Neural crest cell (in vitro differentiated cells): ENCODE results near the gene NELL2. TPM values are rescaled to one million over a fixed set of nuclear protein-coding genes. Genes with fewer than 3 reads are reported as not detected.
"Not testable (repeated sequence)": the region's sequence is repeated elsewhere in the genome, so short reads cannot be mapped to it uniquely, and the experiment has no call there.

Experiments
- DNase-seq: peaks from one replicate; pipeline ENCODE4 v3.0.0; 2021; ENCODE audit warnings: low read depth, mixed read lengths, low spot score
- H3K27ac Mint-ChIP-seq: one replicate; pipeline ENCODE4 v1.8.0; 2021; ENCODE audit warnings: mild to moderate bottlenecking, mixed read lengths; ENCODE audit not compliant: unreplicated experiment
- H3K27me3 Mint-ChIP-seq: 2 replicates; pipeline ENCODE4 v1.8.0; 2021; ENCODE audit warnings: low read depth, mild to moderate bottlenecking, mixed read lengths
- H3K36me3 Mint-ChIP-seq: 2 replicates; pipeline ENCODE4 v1.8.0; 2021; ENCODE audit warnings: low read depth, mild to moderate bottlenecking, mixed read lengths
- H3K4me1 Mint-ChIP-seq: 2 replicates; pipeline ENCODE4 v1.8.0; 2021; ENCODE audit warnings: mixed read lengths
- H3K4me3 Mint-ChIP-seq: one replicate; pipeline ENCODE4 v1.8.0; 2021; ENCODE audit warnings: mild to moderate bottlenecking, mixed read lengths
- H3K9me3 Mint-ChIP-seq: 2 replicates; pipeline ENCODE4 v1.8.0; 2021; ENCODE audit warnings: mixed read lengths
- CTCF ChIP-seq: fragments of 200-600 bp; sonication (generic); conservative IDR thresholded peaks from 2 replicates; pipeline ENCODE4 v1.5.0; 2021; ENCODE audit warnings: antibody characterized with exemption, mild to moderate bottlenecking
- total RNA-seq: library from RNA; stranded (reverse); gene quantifications from 2 replicates; pipeline ENCODE4 v1.2.1, GENCODE V29; 2021

The NELL2 gene
- total RNA-seq, 1 donor from 2014 or later: 101 TPM

GRCh38 chr12:44748950-44749468 is 127.1 kb downstream of the NELL2 start:
- Mint-ChIP-seq H3K9me3 (peaks cover 2% of the 10 kb centered on the region), H3K4me1 (peaks cover 16% of the 10 kb centered on the region), H3K27ac (no peak overlapping the region), H3K36me3 (peaks cover 12% of the 10 kb centered on the region), H3K4me3 (no peak overlapping the region), H3K27me3 (no peaks in the 10 kb centered on the region)
- TF ChIP-seq CTCF: no peak
- no peak for DNase-seq

DNA sequence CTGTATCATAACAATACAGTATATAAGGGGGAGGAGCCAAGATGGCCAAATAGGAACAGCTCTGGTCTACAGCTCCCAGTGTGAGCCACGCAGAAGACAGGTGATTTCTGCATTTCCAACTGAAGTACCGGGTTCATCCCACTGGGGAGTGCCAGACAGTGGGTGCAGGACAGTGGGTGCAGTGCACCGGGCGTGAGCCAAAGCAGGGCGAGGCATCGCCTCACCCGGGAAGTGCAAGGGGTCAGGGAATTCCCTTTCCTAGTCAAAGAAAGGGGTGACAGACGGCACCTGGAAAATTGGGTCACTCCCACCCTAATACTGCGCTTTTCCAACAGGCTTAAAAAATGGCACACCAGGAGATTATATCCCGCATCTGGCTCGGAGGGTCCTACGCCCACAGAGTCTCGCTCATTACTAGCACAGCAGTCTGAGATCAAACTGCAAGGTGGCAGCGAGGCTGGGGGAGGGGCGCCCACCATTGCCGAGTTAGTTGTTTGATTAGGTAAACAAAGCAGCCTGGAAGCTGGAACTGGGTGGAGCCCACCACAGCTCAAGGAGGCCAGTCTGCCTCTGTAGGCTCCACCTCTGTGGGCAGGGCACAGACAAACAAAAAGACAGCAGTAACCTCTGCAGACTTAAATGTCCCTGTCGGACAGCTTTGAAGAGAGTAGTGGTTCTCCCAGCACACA is 134.7 kb downstream of the NELL2 start:
- H3K4me3 Mint-ChIP-seq, H3K27ac Mint-ChIP-seq, DNase-seq, H3K27me3 Mint-ChIP-seq, H3K9me3 Mint-ChIP-seq, H3K4me1 Mint-ChIP-seq: not testable (repeated sequence)
- peaks cover 35% of the 10 kb centered on the region for H3K36me3 Mint-ChIP-seq

DNA sequence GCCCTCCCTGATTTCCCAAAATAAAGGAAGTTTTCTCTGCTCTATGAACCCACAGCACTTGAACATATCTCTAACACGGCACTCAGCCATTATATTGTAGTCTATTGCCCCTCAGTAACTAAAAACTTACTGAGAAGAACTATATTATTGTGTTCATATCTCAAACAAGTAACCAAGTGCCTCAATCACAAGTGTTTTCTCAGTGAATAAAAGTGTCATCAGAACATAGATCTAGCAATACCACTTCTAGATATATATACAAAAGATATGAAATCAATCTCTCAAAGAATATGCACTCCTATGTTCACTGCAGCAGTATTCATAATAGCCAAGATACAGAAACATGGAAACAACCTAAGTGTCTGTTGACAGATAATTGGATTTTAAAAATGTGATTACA is 138.1 kb downstream of the NELL2 start:
- H3K27me3 Mint-ChIP-seq: no peaks in the 10 kb centered on the region
- peaks cover 10% of the 10 kb centered on the region for H3K9me3 Mint-ChIP-seq
- H3K4me1 Mint-ChIP-seq: no peaks in the 10 kb centered on the region
- no peak overlapping the region for H3K4me3 Mint-ChIP-seq
- no peak for TF ChIP-seq CTCF
- H3K27ac Mint-ChIP-seq: no peak overlapping the region
- DNase-seq: no peak
- H3K36me3 Mint-ChIP-seq: peaks cover 33% of the 10 kb centered on the region

GRCh38 chr12:44728566-44728965 is 147.5 kb downstream of the NELL2 start:
- no peaks in the 10 kb centered on the region for H3K27me3 Mint-ChIP-seq
- no peak overlapping the region for H3K4me3 Mint-ChIP-seq
- no peak overlapping the region for H3K27ac Mint-ChIP-seq
- no peak for DNase-seq
- peaks cover 56% of the 10 kb centered on the region for H3K36me3 Mint-ChIP-seq
- H3K9me3 Mint-ChIP-seq: peaks cover 41% of the 10 kb centered on the region
- no peak for TF ChIP-seq CTCF
- H3K4me1 Mint-ChIP-seq: no peaks in the 10 kb centered on the region

- peaks cover 9% of the 10 kb centered on the region for H3K9me3 Mint-ChIP-seq
- DNase-seq: no peak
- peaks cover 41% of the 10 kb centered on the region for H3K4me1 Mint-ChIP-seq
- H3K4me3 Mint-ChIP-seq: no peak overlapping the region
- TF ChIP-seq CTCF: no peak
- no peaks in the 10 kb centered on the region for H3K27me3 Mint-ChIP-seq
- peak overlapping the region; percentile 17 for H3K27ac Mint-ChIP-seq
- peaks cover 16% of the 10 kb centered on the region for H3K36me3 Mint-ChIP-seq
Observed at GRCh38 chr12:44720265-44720664, 155.8 kb downstream of the NELL2 start.

GRCh38 chr12:44717612-44718011 is 158.5 kb downstream of the NELL2 start:
- Mint-ChIP-seq H3K4me1 (peaks cover 44% of the 10 kb centered on the region), H3K9me3 (no peaks in the 10 kb centered on the region), H3K27ac (no peak overlapping the region), H3K4me3 (no peak overlapping the region), H3K27me3 (no peaks in the 10 kb centered on the region), H3K36me3 (peaks cover 2% of the 10 kb centered on the region)
- TF ChIP-seq CTCF: no peak
- no peak for DNase-seq
